GM19099 (cell line): Measurements from ENCODE around the gene WDR5B.

Experiments
- POLR2A ChIP-seq: IDR thresholded peaks from 3 replicates; pipeline ENCODE4 v1.6.1; 2011; ENCODE audit warnings: low read depth; ENCODE audit not compliant: insufficient read length; ENCODE audit errors: extremely low read depth

Gene WDR5B

DNA sequence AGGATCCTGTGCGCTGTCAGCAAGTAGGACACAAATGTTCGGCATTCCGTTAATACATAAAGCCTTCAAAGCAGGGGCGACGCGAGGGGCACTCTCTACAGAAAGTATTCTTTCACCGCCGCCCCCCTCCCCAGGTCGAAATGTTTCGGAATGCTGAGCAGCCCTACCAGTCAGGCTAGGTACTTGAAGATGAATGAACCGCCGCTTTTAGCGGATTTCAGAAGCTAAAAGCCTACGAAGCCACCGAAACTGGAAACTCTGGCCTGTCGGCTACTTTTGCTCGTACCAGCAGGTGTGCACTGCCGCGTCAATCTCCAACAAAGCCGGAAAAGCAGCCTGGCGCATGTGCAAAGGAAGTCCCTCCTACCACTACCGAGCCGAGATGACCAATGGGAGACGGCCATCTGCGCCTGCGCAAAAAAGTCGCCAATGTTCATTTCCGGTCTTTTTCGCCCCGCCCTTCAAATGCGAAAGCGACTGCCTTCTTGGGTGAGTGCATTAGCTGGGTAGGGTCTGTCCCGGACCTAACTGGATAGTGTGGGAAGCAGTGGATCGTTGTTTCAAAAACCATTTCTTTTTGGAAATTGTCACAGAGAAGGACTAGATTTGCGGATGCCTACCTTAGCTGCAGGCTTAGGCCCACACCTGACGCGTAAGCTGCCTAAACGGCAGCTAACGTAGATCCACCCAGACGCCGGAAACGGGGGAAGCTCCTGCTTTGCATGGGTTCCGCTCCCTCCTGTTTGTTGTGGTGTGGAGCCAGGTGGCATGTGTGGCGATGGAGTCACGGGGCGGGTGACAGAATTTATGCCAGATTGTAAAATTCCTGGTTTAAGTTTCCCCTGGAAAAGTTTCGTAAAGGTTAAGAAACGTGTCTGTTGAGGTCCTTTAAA, at the start of gene WDR5B:
WDR5B (minus strand) TSS at position 301 of the 893 bp plus-strand sequence. CDS start 534 bp downstream, outside the sequence.
- TF ChIP-seq POLR2A: peak; percentile 96

DNA sequence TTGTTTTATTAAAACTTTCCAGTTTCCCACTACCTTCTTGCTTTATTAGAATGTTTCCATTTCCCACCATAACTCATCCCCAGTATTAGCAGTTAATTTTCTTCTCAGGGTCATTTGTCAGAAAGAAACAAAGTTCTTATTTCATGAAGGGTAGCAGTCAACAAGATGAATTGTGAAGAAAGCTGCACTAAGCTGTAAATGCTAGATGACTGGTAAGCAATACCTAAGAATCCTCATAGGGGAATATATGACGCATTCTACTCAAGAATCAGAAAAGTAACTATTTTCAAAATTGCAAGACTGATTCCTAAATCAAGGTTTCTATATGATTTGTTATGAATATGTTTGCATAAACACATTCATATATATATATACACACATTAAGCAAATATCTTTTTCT, 48.8 kb upstream of the WDR5B start:
- TF ChIP-seq POLR2A: no peak

DNA sequence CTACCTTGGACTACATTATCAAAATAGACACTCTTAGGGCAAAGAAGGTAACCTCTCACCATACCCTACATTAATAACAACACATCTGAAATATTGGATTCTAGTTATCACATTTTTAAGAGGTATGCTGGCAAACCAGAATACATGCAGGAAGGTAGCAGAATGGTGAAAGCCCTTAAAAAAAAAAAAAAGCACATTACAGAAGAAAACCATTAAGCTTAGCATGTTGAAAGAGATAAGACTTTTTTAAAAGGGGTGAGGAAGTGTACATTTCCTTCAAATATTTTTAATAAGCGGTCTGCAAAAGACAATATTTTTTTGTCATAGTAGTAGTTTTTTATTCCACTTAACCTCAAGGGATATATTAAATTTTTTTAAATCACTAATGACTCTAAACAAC, 46.5 kb upstream of the WDR5B start:
- no peak for TF ChIP-seq POLR2A

GRCh38 chr3:122461806-122462205, 45.9 kb upstream of the WDR5B start:
- TF ChIP-seq POLR2A: no peak

DNA sequence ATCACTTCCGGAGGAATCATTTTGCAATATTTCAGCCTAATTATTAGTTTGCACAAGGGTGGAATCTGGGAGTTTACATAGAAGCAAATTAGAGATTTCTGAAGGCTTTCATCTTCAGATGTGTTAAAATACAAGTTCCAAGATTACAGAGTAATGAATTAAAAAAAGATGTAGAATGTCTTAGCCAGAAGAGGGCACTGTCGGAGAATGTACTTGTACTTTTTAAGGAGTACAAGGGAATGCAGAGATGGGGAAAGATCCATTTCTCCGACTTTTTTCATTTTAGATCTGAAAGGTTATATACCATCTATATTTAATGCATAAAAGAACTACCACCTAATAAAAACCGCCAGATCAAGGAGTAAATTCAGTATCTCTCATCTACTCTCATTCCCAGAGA, 43.1 kb upstream of the WDR5B start:
- no peak for TF ChIP-seq POLR2A

GRCh38 chr3:122457706-122458105, 41.8 kb upstream of the WDR5B start:
- no peak for TF ChIP-seq POLR2A

GRCh38 chr3:122456074-122456473, 40.2 kb upstream of the WDR5B start:
- TF ChIP-seq POLR2A: no peak

DNA sequence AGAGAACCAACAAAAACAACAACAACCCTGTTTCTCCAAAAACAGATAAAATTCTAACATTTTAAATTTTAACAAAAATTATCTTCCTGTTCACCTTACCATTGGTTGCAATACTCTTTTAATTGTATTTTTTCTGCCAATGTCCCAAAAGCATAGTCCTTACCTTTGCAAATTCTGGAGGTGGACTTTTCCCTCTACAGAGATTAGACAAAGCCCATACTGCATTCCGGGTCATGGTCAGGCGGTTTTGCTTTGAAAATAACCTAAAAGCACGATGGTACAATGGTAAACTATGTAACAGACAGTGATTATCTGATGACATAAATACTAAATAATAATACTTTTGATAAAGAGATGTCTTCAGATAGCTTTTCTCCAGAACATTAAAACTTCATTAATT, 35.5 kb upstream of the WDR5B start:
- TF ChIP-seq POLR2A: no peak

- no peak for TF ChIP-seq POLR2A
Observed at GRCh38 chr3:122443090-122443489, 27.2 kb upstream of the WDR5B start.

- TF ChIP-seq POLR2A: no peak
Observed at GRCh38 chr3:122435950-122436349, 20.1 kb upstream of the WDR5B start.

DNA sequence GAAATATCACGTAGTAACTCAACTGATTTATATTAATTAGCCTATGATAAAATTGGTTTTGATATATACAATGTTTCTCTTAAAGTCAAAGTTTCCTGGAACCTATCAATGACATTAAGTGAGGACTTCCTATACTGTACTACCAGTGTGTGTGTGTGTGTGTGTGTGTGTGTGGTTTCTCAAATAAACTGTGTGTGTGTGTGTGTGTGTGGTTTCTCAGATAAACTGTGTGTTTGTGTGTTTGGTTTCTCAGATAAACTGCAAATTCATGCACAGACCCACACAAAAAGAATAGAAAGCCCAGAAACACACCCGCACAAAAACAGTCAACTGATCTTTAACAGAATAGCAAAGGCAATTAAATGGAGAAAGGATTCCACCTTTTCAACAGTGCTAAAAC, 14.5 kb upstream of the WDR5B start:
- no peak for TF ChIP-seq POLR2A

DNA sequence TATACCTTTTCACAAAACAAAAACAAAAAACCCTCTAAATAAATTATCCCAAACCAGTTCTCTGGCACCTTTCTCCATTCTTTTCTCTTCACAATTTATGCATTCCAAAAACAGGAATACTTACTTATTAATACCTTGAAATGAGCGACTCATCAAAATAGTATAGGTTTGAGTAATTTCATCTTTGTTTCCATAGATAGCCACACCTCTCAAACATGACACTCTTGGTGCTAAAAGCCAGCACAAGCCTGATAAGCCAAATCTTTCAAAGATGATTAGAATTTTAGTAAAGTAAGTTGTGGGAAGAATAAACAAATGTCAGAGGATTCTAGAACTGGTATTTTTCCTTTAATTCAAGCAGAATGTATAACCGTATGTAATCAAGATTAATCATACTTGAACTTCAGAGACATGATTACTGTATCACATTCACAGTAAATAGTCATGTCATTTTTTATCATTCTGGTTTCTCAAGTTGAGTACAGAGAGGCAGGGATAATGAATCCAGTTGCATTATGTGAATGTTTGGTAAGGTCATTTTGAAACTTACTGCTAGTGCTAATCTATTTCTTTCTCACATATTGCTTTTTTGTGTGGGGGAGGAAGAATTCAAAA, 12.1 kb upstream of the WDR5B start:
- no peak for TF ChIP-seq POLR2A

- TF ChIP-seq POLR2A: no peak
Observed at GRCh38 chr3:122421836-122422235, 6.0 kb upstream of the WDR5B start.

DNA sequence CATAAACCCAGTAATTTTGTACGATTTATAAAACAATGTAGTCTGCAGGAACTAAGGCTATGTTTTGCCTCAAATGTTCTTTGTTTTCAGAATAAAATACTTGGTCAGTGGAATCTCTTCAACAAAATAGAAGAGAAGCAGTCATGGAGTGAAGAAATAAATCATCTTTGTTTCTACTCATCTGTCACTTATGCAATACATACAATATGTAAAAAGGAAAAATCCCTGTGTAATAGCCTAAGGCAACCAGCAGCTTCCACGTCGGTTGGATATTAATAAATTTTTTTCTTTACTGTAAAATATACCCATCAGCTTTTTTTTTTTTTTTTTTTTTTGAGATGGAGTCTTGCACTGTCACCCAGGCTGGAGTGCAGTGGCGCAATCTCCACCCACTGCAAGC, 5.2 kb upstream of the WDR5B start:
- TF ChIP-seq POLR2A: no peak

DNA sequence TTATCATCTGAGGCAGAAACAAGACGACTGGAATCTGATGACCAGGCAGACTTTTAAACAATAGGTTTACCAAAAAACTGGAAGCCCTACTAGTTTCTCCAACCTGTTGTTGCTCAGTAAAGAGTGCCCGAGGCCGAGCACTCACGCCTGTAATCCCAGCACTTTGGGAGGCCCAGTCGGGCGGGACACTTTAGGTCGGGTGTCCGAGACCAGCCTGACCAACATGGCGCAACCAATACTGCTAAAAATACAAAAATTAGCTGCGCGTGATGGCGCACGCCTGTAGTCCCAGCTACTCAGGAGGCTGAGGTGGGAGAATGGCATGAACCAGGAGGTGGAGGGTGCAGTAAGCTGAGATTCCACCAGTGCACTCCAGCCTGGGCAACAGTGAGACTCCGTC, 1.1 kb upstream of the WDR5B start:
- no peak for TF ChIP-seq POLR2A

DNA sequence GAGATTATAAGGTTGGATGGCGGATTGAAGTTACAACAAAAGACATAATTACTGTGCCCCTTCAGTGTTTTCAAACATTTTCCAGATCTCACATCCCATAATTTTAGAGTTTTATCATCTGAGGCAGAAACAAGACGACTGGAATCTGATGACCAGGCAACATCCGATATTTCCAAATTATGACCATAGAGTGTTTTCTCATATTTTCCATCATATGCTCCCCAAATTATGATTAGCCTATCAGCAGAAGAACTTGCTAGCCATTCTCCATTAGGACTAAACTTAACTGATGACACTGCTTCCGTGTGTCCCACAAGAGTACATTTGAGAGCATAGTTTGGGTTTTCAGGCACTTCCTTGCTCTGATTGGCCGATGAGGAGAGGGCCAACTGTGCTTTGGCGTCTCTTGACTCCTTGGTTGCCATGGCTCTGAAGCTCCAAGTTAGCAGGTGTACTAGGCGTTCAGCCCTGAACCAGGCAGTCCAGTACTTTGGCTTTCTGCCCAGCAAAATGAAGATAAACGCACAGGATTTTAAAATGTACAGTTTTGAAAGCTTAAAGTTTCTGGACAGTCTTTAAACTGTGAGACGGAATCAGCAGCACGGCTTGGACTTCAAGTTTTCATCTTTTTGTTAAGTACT, 638 bp downstream of the WDR5B start:
- no peak for TF ChIP-seq POLR2A

DNA sequence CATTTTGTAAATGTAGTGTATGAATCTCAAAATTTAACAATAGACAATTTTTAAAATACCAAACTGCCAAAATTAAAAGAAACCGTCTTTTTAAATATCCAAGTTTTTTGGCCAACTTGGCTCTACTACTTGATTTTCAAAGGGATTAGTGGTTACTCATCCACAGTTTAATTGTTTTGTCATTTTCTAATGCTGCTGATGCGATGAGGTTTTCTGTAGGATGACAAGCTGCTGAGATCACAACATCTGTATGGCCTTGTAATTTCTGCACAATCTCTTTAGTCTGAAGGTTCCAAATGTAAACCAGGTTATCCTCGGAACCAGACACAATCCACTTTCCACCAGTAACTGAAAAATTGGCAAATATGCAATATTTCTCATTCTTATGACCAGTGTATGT, 1.5 kb downstream of the WDR5B start:
- TF ChIP-seq POLR2A: no peak

DNA sequence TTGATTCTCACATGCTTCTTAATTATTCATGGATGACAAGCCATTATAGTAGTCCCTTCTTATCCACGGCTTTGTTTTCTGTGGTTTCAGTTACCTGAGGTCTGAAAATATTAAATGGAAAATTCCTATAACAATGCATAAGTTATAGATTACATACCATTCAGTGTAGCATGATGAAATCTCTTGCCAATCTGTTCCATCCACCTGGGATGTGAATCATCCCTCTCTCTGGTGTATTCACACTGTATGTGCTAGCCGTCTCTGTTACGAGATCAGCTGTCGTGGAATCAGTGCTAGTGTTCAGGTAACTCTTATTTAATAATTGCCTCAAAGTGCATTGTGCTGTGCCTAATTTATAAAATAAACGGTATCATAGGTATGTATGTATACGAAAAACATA, 5.2 kb downstream of the WDR5B start:
- no peak for TF ChIP-seq POLR2A
